ENCODE data around the gene CLSTN3. TPM values are rescaled to one million over a fixed set of nuclear protein-coding genes. Genes with fewer than 3 reads are reported as not detected.

The CLSTN3 gene
- total RNA-seq, 1 donor from 2014 or later: 15.4 TPM

DNA sequence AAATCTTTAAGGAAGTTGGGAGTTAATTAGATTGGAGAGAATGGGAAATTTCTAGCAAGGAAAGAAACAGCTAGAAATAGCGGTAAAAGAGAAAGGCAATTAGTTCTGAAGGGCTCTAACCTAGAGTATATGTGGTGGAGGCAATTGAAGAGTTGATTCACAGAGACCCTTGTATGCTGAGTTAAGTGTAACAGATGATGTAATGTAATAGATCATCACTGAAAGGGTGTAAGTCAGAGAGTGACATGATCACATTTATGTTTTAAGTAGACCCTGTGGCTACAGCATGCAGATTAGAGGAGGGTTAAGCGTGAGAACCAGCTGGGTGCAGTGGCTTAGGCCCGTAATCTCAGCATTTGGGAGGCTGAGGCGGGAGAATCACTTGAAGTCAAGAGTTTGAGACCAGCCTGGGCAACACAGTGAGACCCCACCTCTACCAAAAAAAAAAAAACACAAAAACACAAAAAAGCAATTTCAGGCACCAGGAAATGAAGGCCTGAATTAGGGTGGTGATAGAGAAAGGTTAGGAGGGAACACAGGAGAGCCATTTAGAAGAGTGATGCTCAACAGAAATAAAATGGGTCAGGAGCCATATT, 4.4 kb upstream of the CLSTN3 start:
- no peak for DNase-seq (ENCODE audit: low spot score)

- peak; percentile 51 for DNase-seq (ENCODE audit: low spot score)
Measured at GRCh38 chr12:7127916-7128626, 2.1 kb upstream of the CLSTN3 start.

DNA sequence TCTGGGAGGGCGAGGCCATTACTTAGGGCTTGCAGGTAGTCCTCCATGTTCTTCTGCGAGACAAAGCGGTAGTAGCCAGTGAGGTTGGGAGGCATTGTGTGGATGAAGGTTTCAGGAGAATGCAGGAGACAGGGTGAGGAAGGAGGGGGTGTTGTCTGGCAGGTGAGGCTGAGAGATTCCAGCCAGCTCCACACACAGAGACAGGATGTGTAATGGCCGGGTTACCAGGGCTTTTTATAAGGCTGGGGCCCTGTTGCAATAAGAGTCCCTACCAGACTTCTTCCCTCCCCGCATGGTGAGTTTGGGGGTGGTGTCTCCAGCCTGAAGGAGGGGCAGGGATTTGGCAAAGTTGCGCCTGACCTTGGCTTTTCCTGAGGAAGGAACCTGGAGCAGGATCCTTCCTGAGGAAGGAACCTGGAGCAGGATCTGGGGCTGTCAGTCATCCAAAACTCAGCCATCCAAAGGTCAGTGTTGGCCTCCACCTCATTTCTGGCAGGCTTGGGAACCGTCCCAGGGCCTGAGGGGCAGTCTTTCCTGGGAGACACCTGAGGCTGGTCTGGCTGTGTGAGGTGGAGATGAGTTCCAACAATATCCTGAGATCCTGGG, 1.4 kb upstream of the CLSTN3 start, which contains the start of gene RBP5:
RBP5 (minus strand) TSS at position 209 of the 606 bp plus-strand sequence; CDS start at position 95, 114 bp downstream.
- no peak for DNase-seq (ENCODE audit: low spot score)

DNA sequence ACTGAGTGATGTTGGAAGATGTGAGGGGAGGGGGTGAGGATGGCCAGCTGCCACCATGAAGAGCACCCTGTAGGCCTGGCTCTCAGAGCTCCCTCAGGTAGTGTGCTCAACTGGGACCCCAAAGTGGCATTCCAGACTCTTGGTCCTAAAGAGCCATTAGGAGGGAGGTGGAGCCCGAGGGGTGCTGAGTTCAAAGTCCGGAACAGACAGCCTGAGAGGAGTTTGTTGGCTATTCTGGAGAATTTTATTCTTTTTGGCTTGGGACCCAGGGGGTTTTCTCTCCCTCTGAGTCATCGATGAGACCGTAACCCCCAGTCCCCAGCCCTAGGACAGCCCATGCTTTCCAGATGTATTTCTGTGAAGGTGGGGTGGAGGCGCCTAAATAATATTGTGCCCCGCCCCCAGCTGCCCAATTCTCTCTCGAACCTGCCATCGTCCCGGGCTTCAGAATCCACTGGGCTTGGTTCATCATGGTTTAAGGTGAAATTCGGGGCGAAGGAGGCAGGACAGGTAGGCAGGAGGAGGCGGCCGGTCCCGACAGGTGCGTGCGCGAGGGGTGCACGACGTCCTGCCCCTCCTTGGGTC, 792 bp upstream of the CLSTN3 start:
- DNase-seq (ENCODE audit: low spot score): no peak

GRCh38 chr12:7130701-7131501, 730 bp downstream of the CLSTN3 start:
- DNase-seq (ENCODE audit: low spot score): no peak

GRCh38 chr12:7131502-7131866, 1.3 kb downstream of the CLSTN3 start:
- no peak for DNase-seq (ENCODE audit: low spot score)

- no peak for DNase-seq (ENCODE audit: low spot score)
Measured at GRCh38 chr12:7134396-7135166, 4.4 kb downstream of the CLSTN3 start.

DNA sequence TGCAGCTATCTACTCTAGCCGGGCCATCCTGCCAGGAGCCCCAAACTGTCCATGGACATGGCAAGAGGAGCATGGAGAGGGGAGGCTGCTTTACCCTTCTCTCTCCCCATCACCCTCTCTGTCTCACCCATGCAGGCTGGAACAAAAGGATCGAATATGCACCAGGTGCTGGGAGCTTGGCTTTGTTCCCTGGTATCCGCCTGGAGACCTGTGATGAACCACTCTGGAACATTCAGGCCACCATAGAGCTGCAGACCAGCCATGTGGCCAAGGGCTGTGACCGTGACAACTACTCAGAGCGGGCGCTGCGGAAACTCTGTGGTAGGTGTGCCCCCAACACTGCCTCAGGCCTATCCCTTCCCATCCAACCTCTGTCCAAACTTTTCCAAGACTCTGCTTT, 5.9 kb downstream of the CLSTN3 start:
- DNase-seq (ENCODE audit: low spot score): no peak

DNA sequence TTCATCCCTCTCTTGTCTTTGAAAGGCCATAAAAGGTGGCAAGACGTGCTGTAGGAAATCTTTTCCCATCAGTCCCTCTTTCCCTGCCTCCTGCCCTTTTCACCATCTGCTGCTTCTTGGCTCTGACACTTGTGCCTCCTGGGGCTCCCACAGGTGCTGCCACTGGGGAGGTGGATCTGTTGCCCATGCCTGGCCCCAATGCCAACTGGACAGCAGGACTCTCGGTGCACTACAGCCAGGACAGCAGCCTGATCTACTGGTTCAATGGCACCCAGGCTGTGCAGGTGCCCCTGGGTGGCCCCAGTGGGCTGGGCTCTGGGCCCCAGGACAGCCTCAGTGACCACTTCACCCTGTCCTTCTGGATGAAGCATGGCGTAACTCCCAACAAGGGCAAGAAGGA, 6.5 kb downstream of the CLSTN3 start:
- no peak for DNase-seq (ENCODE audit: low spot score)

- DNase-seq (ENCODE audit: low spot score): no peak
Measured at GRCh38 chr12:7137908-7138307, 7.7 kb downstream of the CLSTN3 start.

DNA sequence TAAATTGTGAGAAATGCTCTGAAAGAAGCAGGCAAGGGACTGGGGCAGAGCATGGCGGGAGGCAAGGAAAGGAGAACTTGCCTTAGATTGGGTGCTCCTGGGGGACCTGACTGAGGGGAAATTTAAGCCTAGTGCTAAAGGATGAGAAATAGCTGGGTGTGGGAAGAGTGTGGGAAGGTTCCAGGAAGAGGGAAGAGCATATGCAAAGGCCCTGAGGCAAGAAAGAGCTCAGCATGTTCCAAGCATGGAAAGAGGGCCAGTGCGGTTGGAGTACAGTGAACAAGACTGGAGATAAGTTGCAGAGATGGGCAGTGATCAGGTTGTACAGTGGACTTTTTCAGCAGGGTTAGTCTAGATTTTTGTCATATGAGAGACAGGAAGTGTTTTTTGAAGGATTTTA, 9.0 kb downstream of the CLSTN3 start:
- DNase-seq (ENCODE audit: low spot score): no peak

- DNase-seq (ENCODE audit: low spot score): no peak
Measured at GRCh38 chr12:7141351-7142005, 11.3 kb downstream of the CLSTN3 start.

DNA sequence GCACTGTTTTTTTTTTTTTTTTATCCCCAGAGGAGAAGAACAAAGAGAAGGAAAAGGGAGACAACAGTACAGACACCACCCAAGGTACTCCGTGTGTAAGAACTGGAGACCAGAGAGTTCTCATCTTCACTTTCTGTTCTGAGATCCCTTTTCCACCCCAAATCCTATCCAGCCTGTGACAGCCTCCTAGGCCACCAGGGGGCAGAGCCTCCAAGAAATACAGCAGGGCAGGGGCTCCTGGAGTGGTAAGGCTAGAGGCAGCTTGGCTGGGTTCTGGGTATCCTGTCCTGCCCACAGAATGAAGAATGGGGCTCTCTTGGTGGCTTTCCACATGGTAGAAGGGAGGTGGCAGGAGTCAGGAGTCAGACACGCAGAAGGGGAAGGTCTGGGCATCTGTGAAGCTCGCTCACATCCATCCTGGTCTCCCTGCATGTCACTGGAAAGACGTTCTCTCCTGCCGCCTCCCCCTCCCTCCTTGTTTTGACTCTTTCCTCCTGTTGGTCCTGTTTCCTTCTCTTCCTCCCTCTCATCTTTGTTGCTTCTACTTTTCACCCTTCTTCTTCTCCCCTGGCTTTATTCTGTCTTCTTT, 12.0 kb downstream of the CLSTN3 start:
- no peak for DNase-seq (ENCODE audit: low spot score)

- no peak for DNase-seq (ENCODE audit: low spot score)
Measured at GRCh38 chr12:7142809-7143465, 12.8 kb downstream of the CLSTN3 start.

DNA sequence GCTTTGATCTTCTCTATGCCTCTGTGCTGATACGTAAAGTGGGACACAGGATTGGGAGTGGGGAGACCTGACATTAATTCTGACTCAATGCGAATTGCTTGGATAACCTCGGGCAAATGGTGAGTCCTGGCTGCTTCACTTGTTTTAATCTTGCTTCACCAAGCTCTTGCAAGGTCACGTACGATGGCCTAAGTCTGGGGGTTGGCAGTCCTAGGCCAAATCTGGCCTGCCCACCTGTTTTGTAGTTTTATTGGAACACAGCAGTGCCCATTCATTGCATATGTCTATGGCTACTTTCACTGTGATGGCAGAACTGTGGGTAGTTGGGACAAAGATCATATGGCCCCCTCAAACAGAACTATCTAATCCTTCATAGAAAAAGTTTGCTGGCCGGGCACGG, 13.4 kb downstream of the CLSTN3 start:
- DNase-seq (ENCODE audit: low spot score): no peak

GRCh38 chr12:7144414-7145120, 14.4 kb downstream of the CLSTN3 start:
- DNase-seq (ENCODE audit: low spot score): peak; percentile 30

DNA sequence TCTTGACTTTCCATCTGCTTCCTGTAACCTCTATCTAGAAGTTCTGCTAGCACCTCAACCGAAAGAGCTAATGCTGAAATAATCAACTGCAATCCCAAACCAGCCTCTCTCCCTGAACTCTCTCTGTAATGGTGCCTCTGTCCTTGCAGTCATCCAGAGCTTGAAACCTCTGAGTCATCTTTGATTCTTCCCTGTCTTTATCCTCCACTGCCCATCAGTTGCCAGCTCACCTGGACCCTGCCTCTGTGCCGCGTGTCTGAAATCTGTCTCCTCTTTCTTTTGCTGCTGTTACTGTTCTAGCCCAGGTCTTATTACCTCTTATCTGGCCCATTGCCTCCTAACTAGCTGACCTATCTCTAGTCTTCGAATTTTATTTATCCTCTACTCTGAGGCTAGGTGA, 15.5 kb downstream of the CLSTN3 start:
- DNase-seq (ENCODE audit: low spot score): peak; percentile 11

GRCh38 chr12:7146228-7146627, 16.1 kb downstream of the CLSTN3 start:
- peak; percentile 37 for DNase-seq (ENCODE audit: low spot score)

DNA sequence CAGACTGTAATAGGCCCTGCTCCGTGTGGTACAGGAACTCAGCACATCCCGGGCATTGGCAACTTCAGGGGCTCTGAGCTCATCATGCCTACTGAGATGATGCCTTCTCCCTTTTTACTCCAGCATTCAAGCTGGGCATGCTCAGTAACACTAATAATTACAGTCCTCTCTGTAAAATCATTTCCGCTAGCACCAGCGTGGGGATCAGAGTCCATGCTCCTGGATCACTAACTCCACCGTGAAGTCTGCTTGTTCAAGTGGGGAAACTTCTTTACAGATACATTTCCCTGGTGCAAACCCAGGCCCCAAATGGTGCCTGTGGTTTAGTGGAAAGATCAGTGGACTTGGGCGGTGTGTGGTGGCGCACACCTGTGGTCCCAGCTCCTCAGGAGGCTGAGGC, 16.7 kb downstream of the CLSTN3 start:
- peak; percentile 84 for DNase-seq (ENCODE audit: low spot score)

Data from mesenteric fat pad (tissue), 1 donor.